Breast epithelium (tissue), 3 donors: ENCODE data around the gene PTPRG.

ENCODE experiments used
- POLR2A ChIP-seq: fragments of 450-650 bp; IDR thresholded peaks from one replicate; pipeline ENCODE4 v1.6.1; 2016; ENCODE audit warnings: antibody characterized with exemption, mild to moderate bottlenecking, moderate library complexity
- POLR2AphosphoS5 ChIP-seq, 3 donors: sonication (generic); formaldehyde crosslinking; IDR thresholded peaks; one replicate each; pipeline ENCODE4 v1.6.1; 2017; ENCODE audit warnings: antibody characterized with exemption in 3 of 3
- TF ChIP-seq, protein P1 (sequence below), 3 donors: fragments of 450-650 bp; IDR thresholded peaks; one replicate each; pipeline ENCODE4 v1.5.1; 2016 to 2017; ENCODE audit warnings: antibody characterized with exemption in 3 of 3, mild to moderate bottlenecking in 3 of 3, moderate library complexity in 3 of 3

DNA sequence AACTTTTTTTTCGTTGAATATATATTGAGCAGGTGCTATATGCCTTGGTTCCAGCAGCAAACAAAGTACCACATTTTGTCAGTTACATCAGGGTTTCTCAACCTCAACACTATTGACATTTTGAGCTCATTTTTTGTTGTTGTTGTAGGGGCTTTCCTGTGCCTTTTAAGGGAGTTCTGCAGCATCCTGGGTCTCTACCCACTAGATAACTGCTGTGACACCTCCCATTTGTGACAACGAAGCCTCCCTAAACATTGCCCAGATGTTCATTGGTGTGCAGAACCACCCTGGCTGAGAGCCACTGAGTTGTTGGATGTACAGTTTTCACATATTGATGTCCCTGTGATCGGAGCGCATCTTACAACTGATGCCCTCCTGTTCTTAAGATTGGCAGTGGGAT is 382.6 kb downstream of the PTPRG start:
- no peak for TF ChIP-seq POLR2AphosphoS5 (IDR thresholded peaks at IDR 0.05)
- TF ChIP-seq, protein P1, sequence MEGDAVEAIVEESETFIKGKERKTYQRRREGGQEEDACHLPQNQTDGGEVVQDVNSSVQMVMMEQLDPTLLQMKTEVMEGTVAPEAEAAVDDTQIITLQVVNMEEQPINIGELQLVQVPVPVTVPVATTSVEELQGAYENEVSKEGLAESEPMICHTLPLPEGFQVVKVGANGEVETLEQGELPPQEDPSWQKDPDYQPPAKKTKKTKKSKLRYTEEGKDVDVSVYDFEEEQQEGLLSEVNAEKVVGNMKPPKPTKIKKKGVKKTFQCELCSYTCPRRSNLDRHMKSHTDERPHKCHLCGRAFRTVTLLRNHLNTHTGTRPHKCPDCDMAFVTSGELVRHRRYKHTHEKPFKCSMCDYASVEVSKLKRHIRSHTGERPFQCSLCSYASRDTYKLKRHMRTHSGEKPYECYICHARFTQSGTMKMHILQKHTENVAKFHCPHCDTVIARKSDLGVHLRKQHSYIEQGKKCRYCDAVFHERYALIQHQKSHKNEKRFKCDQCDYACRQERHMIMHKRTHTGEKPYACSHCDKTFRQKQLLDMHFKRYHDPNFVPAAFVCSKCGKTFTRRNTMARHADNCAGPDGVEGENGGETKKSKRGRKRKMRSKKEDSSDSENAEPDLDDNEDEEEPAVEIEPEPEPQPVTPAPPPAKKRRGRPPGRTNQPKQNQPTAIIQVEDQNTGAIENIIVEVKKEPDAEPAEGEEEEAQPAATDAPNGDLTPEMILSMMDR (IDR thresholded peaks at IDR 0.05): no peak
- no peak for TF ChIP-seq POLR2A
